GM19099 (cell line): ENCODE measurements around the gene CALML5.

Source experiments
- POLR2A ChIP-seq: IDR thresholded peaks from 3 replicates; pipeline ENCODE4 v1.6.1; 2011; ENCODE audit warnings: low read depth; ENCODE audit not compliant: insufficient read length; ENCODE audit errors: extremely low read depth

The CALML5 gene

DNA sequence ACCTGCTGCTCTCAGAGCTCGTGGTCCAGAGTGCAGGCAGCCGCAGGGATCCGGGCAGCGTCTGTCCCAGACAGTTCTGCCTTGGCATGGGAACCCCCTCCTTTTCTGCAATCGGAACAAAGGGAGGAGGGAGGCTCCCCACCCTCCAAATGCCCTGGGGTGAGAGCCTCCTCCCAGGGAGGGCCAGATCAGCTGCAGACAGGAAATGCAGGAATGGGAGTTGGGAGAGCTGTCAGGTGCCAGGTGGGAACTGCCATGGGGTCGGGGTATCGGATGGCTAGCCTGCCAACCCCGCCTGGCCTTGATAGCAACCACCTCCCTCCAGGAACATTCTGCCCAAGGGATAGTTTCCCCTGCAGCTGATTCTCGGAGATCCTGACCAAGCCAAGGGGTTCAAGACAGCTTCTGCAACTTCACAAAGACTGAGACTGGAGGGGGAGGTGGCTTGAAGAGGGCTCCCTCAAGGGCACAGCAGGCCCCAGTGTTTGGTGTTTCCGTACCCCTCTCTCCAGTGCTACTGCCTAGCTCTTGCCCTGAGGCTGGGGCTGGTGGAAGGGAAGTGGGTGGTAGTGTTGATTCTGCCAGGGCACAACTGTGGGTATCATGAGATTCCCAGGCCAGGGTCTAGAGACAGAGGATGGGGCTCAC lies at the start of gene CALML5:
Gene CALML5 (minus strand): TSS at position 78 of the 648 bp plus-strand sequence. CDS start 132 bp downstream, outside the sequence.
- TF ChIP-seq POLR2A: no peak

- no peak for TF ChIP-seq POLR2A
These were observed 48.7 kb upstream of the CALML5 start for GRCh38 chr10:5547931-5548660.

DNA sequence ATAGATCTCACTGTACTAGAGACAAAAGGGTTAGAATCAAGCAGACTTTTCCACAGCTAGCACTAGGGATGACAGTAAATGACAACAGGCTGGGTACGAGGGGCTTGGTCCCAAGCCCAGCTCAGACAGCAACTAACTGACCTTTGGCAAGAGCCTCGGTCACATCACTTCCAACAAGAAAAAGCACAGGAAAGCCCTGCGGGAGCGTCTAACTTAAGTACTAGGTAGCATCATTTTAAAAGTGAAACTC lies 48.2 kb upstream of the CALML5 start:
- TF ChIP-seq POLR2A: no peak

DNA sequence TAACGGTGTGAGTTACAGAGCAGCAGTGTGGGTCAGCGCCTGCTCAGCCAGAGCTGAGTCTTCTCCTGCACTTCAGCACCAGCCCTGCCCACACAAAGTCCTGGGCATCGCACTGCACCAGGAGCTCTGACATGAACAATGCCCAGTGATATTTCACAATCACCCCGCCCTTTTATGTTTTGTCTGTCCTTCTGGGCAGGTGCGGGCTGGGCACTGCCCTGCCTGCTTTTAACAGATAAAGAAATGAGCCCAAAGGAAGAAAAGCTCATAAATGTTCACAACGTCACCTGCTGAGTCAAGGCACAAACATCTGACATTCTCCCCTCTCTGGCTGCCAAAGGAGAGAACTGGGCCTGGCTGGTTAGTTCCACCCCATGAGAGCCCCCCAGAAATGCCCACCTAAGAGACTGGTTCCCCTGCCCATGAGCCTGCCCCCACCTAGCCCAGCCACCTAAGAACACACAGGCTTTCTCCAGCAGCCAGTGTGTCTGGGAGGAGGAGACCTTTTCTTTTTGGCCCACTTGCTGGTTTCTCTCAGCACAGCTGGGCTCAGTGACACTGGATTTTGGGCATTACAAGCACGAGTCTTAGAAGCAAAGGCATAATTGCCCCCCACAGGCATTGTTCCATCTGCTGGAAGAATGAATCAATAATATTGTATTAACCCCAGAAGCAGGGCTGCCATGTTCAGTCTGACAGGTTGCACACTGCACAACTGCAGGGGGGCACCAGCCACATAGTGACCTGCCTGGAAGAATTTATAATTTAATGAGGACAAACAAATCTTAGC lies 47.7 kb upstream of the CALML5 start:
- TF ChIP-seq POLR2A: no peak

GRCh38 chr10:5545778-5546710 lies 46.7 kb upstream of the CALML5 start:
- no peak for TF ChIP-seq POLR2A

DNA sequence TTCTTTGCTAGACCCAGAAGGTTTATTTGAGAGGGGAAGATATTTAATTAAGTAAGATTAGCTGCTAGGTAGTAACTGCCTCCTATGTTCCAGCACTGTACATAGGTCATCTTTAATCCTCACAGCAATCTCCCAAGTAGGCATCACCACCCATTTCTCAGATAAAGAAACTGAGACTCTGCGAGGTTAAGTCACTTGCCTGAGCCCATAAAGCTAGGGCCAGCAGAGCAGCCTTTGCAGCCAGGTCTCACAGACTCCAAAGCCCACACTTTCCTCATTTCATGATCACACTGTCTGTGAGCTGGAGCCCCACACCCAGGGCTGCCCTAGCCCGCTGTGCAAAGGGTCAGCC lies 46.0 kb upstream of the CALML5 start:
- no peak for TF ChIP-seq POLR2A

- no peak for TF ChIP-seq POLR2A
These were observed 45.6 kb upstream of the CALML5 start for GRCh38 chr10:5545011-5545410.

DNA sequence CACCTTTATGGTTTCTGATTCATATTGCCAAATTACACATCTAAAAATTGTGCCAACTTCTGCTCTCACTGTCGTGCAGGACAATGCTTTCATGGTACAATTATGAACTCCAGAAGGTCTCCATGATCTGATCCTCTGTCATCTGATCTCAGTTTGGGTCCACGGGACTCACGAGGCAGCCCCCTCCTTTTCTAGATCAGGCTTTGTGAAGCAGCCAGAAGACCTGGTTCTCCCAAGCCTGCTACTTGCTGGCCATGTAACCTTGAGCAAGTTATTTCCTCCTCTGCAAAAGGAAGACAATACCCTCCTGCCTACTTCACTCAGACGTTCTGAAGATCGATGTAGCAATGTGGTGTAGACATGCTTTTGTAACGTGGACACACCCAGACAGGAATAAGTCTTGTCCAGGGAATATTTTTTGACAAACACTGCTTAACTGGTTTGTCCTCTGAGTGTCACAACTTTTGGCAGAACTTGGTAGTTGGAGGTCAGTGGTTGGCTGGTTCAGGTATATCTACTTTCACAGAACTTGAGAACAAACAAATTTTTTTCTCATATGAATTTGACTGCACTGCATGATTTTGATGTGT lies 44.9 kb upstream of the CALML5 start:
- TF ChIP-seq POLR2A: no peak

DNA sequence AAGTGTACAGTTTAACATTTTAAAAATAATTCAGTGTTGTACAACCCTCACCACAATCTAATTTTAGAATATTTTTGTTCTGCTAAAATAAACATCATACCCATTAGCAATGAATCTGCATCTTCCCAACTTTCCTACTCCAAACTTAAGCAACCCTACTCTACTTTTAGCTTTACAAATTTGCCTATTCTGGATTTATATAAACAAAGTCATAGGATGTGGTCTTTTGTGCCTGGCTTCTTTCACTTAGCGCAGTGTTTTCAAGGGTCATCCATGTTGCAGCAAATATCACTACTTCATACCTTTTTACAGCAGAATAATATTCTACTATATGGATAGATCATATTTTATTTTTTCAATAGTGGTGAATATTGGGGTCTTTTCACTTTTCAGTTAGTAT lies 44.3 kb upstream of the CALML5 start:
- TF ChIP-seq POLR2A: no peak

DNA sequence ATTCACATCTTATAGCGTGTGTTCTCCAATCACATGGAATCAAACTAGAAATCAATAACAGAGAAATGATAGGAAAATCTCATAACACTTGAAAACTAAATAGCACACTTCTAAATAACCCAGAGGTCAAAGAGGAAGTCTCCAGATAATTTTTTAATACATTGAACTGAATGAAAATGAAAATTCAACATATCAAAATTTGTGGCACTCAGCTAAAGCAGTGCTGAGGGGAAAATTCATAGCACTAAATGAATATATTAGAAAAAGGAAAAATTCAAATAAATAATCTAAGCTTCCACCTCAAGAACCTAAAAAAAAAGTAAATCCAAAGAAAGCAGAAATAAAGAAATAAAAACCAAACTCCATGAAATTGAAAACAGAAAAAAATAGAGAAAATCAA lies 42.7 kb upstream of the CALML5 start:
- TF ChIP-seq POLR2A: no peak

DNA sequence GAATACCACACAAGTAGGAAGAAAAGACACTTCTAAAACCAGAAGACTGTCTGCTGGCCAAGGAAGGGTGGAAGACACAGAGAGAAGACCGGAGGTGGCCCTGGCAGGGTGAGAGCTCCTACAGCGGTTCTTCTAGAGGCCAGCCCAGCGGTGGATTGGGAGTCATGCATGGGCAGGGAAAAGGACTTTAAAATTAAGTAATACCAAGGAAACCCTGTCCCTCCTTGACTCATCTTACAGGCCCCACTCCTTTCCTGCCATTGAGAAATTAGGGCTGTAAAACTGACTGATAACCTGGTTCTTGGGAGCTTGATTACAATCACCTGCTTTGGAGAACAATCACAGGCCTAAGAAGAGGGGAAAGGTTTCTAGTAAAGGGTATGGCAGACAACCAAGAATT lies 41.5 kb upstream of the CALML5 start:
- no peak for TF ChIP-seq POLR2A

GRCh38 chr10:5540080-5540479 lies 40.7 kb upstream of the CALML5 start:
- TF ChIP-seq POLR2A: no peak

- TF ChIP-seq POLR2A: no peak
These were observed 39.7 kb upstream of the CALML5 start for GRCh38 chr10:5538892-5539651.

DNA sequence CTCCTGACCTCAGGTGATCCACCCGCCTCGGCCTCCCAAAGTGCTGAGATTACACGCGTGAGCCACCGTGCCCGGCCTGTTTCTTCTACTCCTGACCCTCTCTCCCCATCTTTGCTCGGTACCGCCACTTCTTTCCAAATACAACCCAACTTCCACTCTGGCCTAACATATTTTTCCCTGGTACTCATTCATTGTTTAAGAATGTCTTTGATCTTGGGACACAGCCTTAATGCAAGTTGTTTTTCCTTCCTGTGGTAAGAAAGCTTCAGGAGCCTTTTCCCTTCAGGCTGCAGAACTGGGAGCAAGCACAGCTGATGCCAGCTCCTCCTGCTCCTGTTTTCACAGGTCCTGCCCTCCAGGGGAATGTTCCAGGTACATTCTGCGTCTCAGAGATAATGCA lies 39.1 kb upstream of the CALML5 start:
- TF ChIP-seq POLR2A: no peak
